B cell (primary cell): Measurements from ENCODE around the gene CFAP70. TPM values are rescaled to one million over a fixed set of nuclear protein-coding genes. Genes with fewer than 3 reads are reported as not detected.

Experiments used
- ATAC-seq: fragments of 200-7000 bp; cut with Tn5 transposase; one replicate; pipeline ENCODE4 v1.10.0; 2021; ENCODE audit warnings: low read depth, mild to moderate bottlenecking, moderate number of reproducible peaks, moderate library complexity
- CTCF ChIA-PET: fragments of 350-600 bp; sonication (Branson Sonifier 250); formaldehyde crosslinking; loops from one replicate; lab custom pipeline; 2021; ENCODE audit warnings: antibody characterized with exemption, inconsistent platforms; lab: Charles Lee
- POLR2A ChIA-PET: fragments of 350-600 bp; sonication (Branson Sonifier 250); formaldehyde crosslinking; loops from one replicate; lab custom pipeline; 2021; ENCODE audit warnings: antibody characterized with exemption; lab: Charles Lee
- DNase-seq: peaks from one replicate; pipeline ENCODE4 v3.0.0; 2013
- H2AFZ ChIP-seq: 2 replicates; pipeline ENCODE4 v1.6.1; 2012; ENCODE audit warnings: mild to moderate bottlenecking, low read depth, low read length; ENCODE audit not compliant: insufficient read depth, poor library complexity, severe bottlenecking
- H3K27ac ChIP-seq, 2 donors: 1 replicate in 1 of 2; 2 replicates in 1 of 2; pipeline ENCODE4 v1.5.1; 2012 to 2013; ENCODE audit warnings: low read length in 2 of 2, mild to moderate bottlenecking in 2 of 2, moderate library complexity in 1 of 2
- H3K27me3 ChIP-seq, 4 experiments: fragments of 200-600 bp in 1 of 4; sonication (generic) in 1 of 4; replicated peaks in 1 of 4; 1 replicate in 2 of 4; 2 replicates in 2 of 4; pipeline versions ENCODE4 v1.6.1 to v1.7.0; 2013 to 2016; ENCODE audit warnings: low read length in 3 of 4, mild to moderate bottlenecking in 2 of 4, mixed read lengths in 1 of 4, moderate library complexity in 1 of 4; ENCODE audit not compliant: insufficient read depth in 4 of 4, control insufficient read depth in 3 of 4; ENCODE audit errors: control extremely low read depth in 1 of 4
- H3K36me3 ChIP-seq, 2 experiments: replicated peaks in 1 of 2; 1 replicate in 1 of 2; 2 replicates in 1 of 2; pipeline versions ENCODE4 v1.6.1 to v1.7.1; 2013; ENCODE audit warnings: low read length in 1 of 2; ENCODE audit not compliant: insufficient read depth in 2 of 2, control insufficient read depth in 1 of 2; ENCODE audit errors: control extremely low read depth in 1 of 2, extremely low read depth in 1 of 2
- H3K4me1 ChIP-seq, 2 donors: fragments of 200-600 bp in 1 of 2; sonication (generic) in 1 of 2; 1 replicate in 1 of 2; 2 replicates in 1 of 2; pipeline versions ENCODE4 v1.5.1 to v1.6.1; 2013 to 2017; ENCODE audit warnings: low read length in 2 of 2; ENCODE audit not compliant: control insufficient read depth in 2 of 2, insufficient read depth in 2 of 2
- H3K4me2 ChIP-seq: replicated peaks from 2 replicates; pipeline ENCODE3; 2012; ENCODE audit warnings: mild to moderate bottlenecking, low read depth, low read length; ENCODE audit not compliant: poor library complexity, severe bottlenecking
- H3K4me3 ChIP-seq, 5 experiments: fragments of 200-600 bp in 1 of 5; sonication (generic) in 1 of 5; 1 replicate in 3 of 5; 2 replicates in 2 of 5; pipeline versions ENCODE4 v1.5.1 to v1.7.0; 2011 to 2016; ENCODE audit warnings: low read length in 4 of 5, mild to moderate bottlenecking in 4 of 5, low read depth in 2 of 5, control low read depth in 1 of 5, moderate library complexity in 1 of 5; ENCODE audit not compliant: insufficient read depth in 1 of 5; ENCODE audit errors: control extremely low read depth in 1 of 5, extremely low read depth in 1 of 5
- H3K79me2 ChIP-seq: fragments of 200-600 bp; sonication (generic); one replicate; pipeline ENCODE4 v1.6.0; 2016; ENCODE audit warnings: low read length; ENCODE audit not compliant: control insufficient read depth, insufficient read depth
- H3K9ac ChIP-seq: fragments of 200-600 bp; sonication (generic); 2 replicates; pipeline ENCODE4 v1.6.1; 2017; ENCODE audit warnings: mild to moderate bottlenecking, low read length, moderate library complexity
- H3K9me3 ChIP-seq, 3 donors: one replicate each; pipeline versions ENCODE4 v1.6.1 to v1.7.1; 2013; ENCODE audit warnings: low read length in 2 of 3; ENCODE audit not compliant: control insufficient read depth in 2 of 3, insufficient read depth in 1 of 3; ENCODE audit errors: control extremely low read depth in 1 of 3
- H4K20me1 ChIP-seq: 2 replicates; pipeline ENCODE4 v1.6.0; 2012; ENCODE audit warnings: mild to moderate bottlenecking, low read length; ENCODE audit not compliant: insufficient read depth, control insufficient read depth, poor library complexity, severe bottlenecking
- H3K27ac Mint-ChIP-seq: one replicate; pipeline ENCODE4 v1.8.0; 2021; ENCODE audit warnings: mixed read lengths
- H3K27me3 Mint-ChIP-seq: one replicate; pipeline ENCODE4 v1.8.0; 2021; ENCODE audit warnings: mixed read lengths
- H3K4me1 Mint-ChIP-seq: one replicate; pipeline ENCODE4 v1.8.0; 2021; ENCODE audit warnings: mixed read lengths
- H3K4me3 Mint-ChIP-seq: one replicate; pipeline ENCODE4 v1.8.0; 2021; ENCODE audit warnings: mixed read lengths
- H3K9me3 Mint-ChIP-seq: one replicate; pipeline ENCODE4 v1.8.0; 2022; ENCODE audit warnings: mixed read lengths; ENCODE audit not compliant: insufficient read depth
- CTCF ChIP-seq: fragments of 200-600 bp; IDR thresholded peaks from one replicate; pipeline ENCODE4 v1.8.0; 2022; ENCODE audit warnings: antibody characterized with exemption, mild to moderate bottlenecking
- EZH2 ChIP-seq: IDR thresholded peaks from 2 replicates; pipeline ENCODE4 v1.6.1; 2012; ENCODE audit warnings: borderline replicate concordance, low read depth, mild to moderate bottlenecking, moderate library complexity, low read length; ENCODE audit not compliant: insufficient read depth, poor library complexity, severe bottlenecking
- WGBS: methylation state at CpG from one replicate; pipeline ENCODE4 v1.1.5; 2013; ENCODE audit warnings: missing lambda C conversion rate; ENCODE audit not compliant: insufficient coverage; 5-methylcytosine and 5-hydroxymethylcytosine counted together
- intact Hi-C: fragments of 100-400 bp; cut with micrococcal nuclease; formaldehyde crosslinking; loops from one replicate; pipeline ENCODE4 v1.10.0; 2022
- polyA plus RNA-seq: library from polyadenylated mRNA; depleted of rRNA; stranded (reverse); fragments of >200 nt; gene quantifications from 2 replicates; pipeline ENCODE4 v1.2.3, GENCODE V29; 2012
- total RNA-seq, 2 donors: library from RNA; stranded (reverse); fragments of 120-200 nt in 1 of 2; gene quantifications; 1 replicate in 1 of 2; 2 replicates in 1 of 2; pipeline versions ENCODE4 v1.2.3 to v1.2.4, GENCODE V29; 2013 to 2022

The CFAP70 gene
- total and polyA plus RNA-seq, 2 donors (not counting 1 experiment from before 2014, with no cell fraction given), result 1.6 to 3.6 TPM

GRCh38 chr10:73376679-73377078, 18.0 kb upstream of the CFAP70 start:
- no peak overlapping the region for H3K4me3 Mint-ChIP-seq
- ChIA-PET CTCF (no interaction called here), POLR2A (no interaction called here)
- H3K4me3 ChIP-seq, result no peak overlapping the region
- ATAC-seq, result no peak
- H3K36me3 ChIP-seq, result peaks cover 23 to 49% of the 10 kb centered on the region in 2 experiments
- no peaks in the 10 kb centered on the region for H3K27me3 ChIP-seq
- H3K79me2 ChIP-seq, result no peaks in the 10 kb centered on the region
- no CpG with 5 or more reads among the region's 3 CpGs for WGBS
- intact Hi-C loops, result no loop called here
- H3K9me3 ChIP-seq, result no peaks in the 10 kb centered on the region
- H3K27me3 Mint-ChIP-seq, result no peaks in the 10 kb centered on the region
- no peak for DNase-seq
- peaks cover 5% of the 10 kb centered on the region for H3K4me1 Mint-ChIP-seq
- no peak overlapping the region for H3K27ac ChIP-seq
- H4K20me1 ChIP-seq, result no peaks in the 10 kb centered on the region
- no peaks in the 10 kb centered on the region for H3K9me3 Mint-ChIP-seq
- TF ChIP-seq CTCF, result no peak
- no peak for TF ChIP-seq EZH2
- no peak overlapping the region for H3K4me2 ChIP-seq
- no peak overlapping the region for H3K9ac ChIP-seq
- H3K27ac Mint-ChIP-seq, result no peak overlapping the region
- no peak overlapping the region for H2AFZ ChIP-seq
- H3K4me1 ChIP-seq, result no peaks in the 10 kb centered on the region

GRCh38 chr10:73368238-73368637, 9.6 kb upstream of the CFAP70 start:
- H4K20me1 ChIP-seq, result no peaks in the 10 kb centered on the region
- H3K4me2 ChIP-seq, result no peak overlapping the region
- H2AFZ ChIP-seq, result no peak overlapping the region
- 100% methylated on average over 4 of the region's 4 CpGs for WGBS
- no peak overlapping the region for H3K9ac ChIP-seq
- no peaks in the 10 kb centered on the region for H3K27me3 Mint-ChIP-seq
- H3K79me2 ChIP-seq, result no peaks in the 10 kb centered on the region
- peak overlapping the region; percentile 34 for H3K27ac Mint-ChIP-seq
- TF ChIP-seq CTCF (no peak), EZH2 (no peak)
- H3K4me3 Mint-ChIP-seq, result no peak overlapping the region
- peaks cover 5 to 8% of the 10 kb centered on the region in 2 experiments for H3K36me3 ChIP-seq
- DNase-seq (no peak), ATAC-seq (no peak)
- no peak overlapping the region for H3K4me3 ChIP-seq
- H3K27me3 ChIP-seq, result no peaks in the 10 kb centered on the region
- intact Hi-C loops, result no loop called here
- peaks cover 0 to 8% of the 10 kb centered on the region in 2 donors for H3K4me1 ChIP-seq
- POLR2A ChIA-PET, result no interaction called here
- H3K4me1 Mint-ChIP-seq, result peaks cover 11% of the 10 kb centered on the region
- no peak overlapping the region for H3K27ac ChIP-seq
- no peaks in the 10 kb centered on the region for H3K9me3 ChIP-seq
- CTCF ChIA-PET, result no interaction called here
- H3K9me3 Mint-ChIP-seq, result peaks cover 2% of the 10 kb centered on the region
